ENCODE measurements around the gene HOXC11. TPM values are rescaled to one million over a fixed set of nuclear protein-coding genes. Genes with fewer than 3 reads are reported as not detected.
A peak's percentile ranks its signal among the peaks of the same experiment; 100 is the strongest.

HOXC11 gene
- total RNA-seq, 3 donors from 2014 or later (not counting 1 experiment from before 2014, with no cell fraction given), result not detected

DNA sequence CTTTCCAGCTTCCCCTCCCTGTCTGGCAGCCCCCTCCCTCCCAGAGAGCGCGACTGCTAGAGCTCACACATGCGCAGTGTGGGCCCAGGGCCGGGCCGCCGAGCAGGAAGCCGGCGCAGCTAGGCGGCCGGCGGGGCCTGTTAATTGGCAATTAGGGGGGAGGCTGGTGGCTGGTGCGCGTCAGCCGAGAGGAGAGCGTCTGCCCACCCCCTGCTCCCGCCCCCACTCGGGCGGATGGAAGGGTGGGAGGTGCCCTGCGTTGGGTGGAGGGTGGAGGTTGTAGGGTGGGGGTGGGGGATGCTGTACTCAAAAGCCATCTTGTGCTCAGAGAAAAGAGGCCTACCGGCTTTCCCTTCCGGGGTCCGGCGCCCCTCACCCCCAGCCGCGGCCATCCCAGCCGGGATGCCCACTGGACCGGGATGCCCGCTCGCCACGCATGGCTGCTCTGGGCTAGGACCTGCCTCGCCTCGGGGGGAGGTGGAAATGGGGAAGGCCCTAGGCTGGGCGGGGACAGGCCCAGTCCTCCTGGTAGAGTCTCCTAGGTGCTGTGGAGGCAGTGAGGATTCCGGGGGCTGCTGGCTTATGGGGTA is 45.0 kb downstream of the HOXC11 start:
- Histone ChIP-seq H3K4me3 (ENCODE audit: low read length) (peak overlapping the region; percentile 55), H3K9me3 (ENCODE audit: control insufficient read depth, insufficient read depth, low read length) (no peaks in the 10 kb centered on the region), H3K27me3 (ENCODE audit: control insufficient read depth, insufficient read depth, low read length) (peaks cover 56% of the 10 kb centered on the region), H3K4me1 (ENCODE audit: control insufficient read depth, insufficient read depth, low read length) (peaks cover 33% of the 10 kb centered on the region), H3K36me3 (ENCODE audit: control insufficient read depth, insufficient read depth, low read length) (no peaks in the 10 kb centered on the region), H3K27ac (ENCODE audit: low read length) (peak overlapping the region; percentile 65)
- TF ChIP-seq, protein P1, sequence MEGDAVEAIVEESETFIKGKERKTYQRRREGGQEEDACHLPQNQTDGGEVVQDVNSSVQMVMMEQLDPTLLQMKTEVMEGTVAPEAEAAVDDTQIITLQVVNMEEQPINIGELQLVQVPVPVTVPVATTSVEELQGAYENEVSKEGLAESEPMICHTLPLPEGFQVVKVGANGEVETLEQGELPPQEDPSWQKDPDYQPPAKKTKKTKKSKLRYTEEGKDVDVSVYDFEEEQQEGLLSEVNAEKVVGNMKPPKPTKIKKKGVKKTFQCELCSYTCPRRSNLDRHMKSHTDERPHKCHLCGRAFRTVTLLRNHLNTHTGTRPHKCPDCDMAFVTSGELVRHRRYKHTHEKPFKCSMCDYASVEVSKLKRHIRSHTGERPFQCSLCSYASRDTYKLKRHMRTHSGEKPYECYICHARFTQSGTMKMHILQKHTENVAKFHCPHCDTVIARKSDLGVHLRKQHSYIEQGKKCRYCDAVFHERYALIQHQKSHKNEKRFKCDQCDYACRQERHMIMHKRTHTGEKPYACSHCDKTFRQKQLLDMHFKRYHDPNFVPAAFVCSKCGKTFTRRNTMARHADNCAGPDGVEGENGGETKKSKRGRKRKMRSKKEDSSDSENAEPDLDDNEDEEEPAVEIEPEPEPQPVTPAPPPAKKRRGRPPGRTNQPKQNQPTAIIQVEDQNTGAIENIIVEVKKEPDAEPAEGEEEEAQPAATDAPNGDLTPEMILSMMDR (IDR thresholded peaks at IDR 0.05), result no peak
- Mint-ChIP-seq H3K9me3 (no peaks in the 10 kb centered on the region), H3K27me3 (ENCODE audit: low read depth in 2 of 2) (peaks cover 39 to 55% of the 10 kb centered on the region in 2 donors), H3K27ac (peak overlapping the region; percentile 23 to 89), H3K4me3 (peak overlapping the region; percentile 81), H3K36me3 (no peaks in the 10 kb centered on the region), H3K4me1 (peaks cover 14 to 37% of the 10 kb centered on the region in 2 donors)
- DNase-seq (peak; percentile 73 to 87), ATAC-seq (peak; percentile 89 to 95 (median 90))
- intact Hi-C loops (cut with micrococcal nuclease), result loop anchor here (2.0 to 10.0 kb wide), 2 partner anchors 15 to 267 kb away; partner anchors contain the start of genes CBX5, HNRNPA1 and HOXC5
- WGBS (ENCODE audit: insufficient coverage), result 2% methylated on average over 34 of the region's 34 CpGs

DNA sequence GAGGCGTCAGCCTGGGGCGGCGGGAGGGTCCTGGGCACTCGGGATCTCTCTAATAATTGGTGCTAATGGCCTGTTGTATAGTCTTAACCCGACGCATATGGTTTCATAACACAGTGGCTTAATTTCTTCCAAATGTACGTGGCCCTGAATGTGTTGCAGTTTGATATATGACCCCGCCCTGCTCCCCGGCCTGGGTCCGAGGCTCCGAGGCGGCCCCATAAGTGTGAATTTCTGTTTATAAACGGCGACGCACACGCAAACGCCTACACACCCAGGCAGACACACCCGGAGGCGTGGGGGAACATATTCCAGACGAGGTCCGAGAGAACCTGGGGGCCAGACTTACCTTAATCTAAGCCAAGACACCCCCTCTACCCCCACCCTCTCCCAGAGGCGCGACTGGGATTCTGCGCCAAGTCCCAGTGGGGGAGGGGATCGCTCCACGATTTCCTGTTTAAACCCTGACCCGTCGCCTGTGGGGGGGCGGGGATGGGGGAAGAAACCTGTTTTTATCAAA is 45.6 kb downstream of the HOXC11 start:
- peak overlapping the region in 1 of 2 donors; percentile 89 for H3K27ac Mint-ChIP-seq

DNA sequence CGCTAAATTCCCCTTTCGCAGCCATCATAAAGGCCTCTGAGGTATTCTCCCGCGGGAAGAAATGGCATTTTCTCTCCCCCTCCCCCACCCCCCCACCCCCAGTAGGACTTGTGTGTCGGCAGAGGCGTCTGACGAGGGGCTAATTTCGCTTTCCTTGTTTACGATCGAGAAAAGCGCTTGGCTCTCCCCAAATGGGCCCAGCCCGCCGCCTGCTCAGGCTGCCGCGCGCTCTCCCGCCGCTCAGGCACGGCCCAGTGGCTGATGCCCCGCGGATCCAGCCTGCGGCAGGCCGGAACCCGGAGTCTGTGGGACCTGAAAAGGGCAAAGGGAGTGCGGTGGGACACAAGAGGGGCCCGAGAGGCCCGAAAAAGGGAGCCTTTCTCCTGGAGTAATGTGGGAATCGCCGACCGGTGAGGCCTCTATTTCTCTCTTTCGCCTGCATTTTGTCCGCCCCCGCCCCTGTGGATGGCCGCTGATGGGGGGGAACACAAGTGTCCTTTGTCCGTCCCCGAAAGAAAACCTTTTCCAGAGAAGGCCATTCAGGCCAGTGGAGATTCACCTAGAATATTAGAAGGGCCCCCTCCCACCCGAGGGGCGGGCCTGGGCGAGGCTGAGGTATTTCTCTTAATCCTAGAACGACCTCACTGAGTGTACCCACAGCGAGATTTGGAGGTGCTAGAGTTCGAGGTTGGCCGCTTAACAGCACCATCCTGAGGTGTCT is 46.3 kb downstream of the HOXC11 start:
- no peak overlapping the region for H3K27ac ChIP-seq (ENCODE audit: low read length)
- Mint-ChIP-seq H3K9me3 (no peaks in the 10 kb centered on the region), H3K27me3 (ENCODE audit: low read depth in 2 of 2) (peaks cover 44 to 58% of the 10 kb centered on the region in 2 donors), H3K27ac (peak overlapping the region in 1 of 2 donors; percentile 37), H3K36me3 (no peaks in the 10 kb centered on the region), H3K4me3 (peak overlapping the region; percentile 61), H3K4me1 (peaks cover 14 to 33% of the 10 kb centered on the region in 2 donors)
- H3K9me3 ChIP-seq (ENCODE audit: control insufficient read depth, insufficient read depth, low read length), result no peaks in the 10 kb centered on the region
- peaks cover 32% of the 10 kb centered on the region for H3K4me1 ChIP-seq (ENCODE audit: control insufficient read depth, insufficient read depth, low read length)
- intact Hi-C loops (cut with micrococcal nuclease), result loop anchor here (10.0 kb wide), 1 partner anchor 266 kb away; the partner anchor contains the start of genes CBX5 and HNRNPA1
- no peaks in the 10 kb centered on the region for H3K36me3 ChIP-seq (ENCODE audit: control insufficient read depth, insufficient read depth, low read length)
- no peak for DNase-seq
- 40% methylated on average over 37 of the region's 43 CpGs for WGBS (ENCODE audit: insufficient coverage)
- TF ChIP-seq, protein P1 (IDR thresholded peaks at IDR 0.05), result no peak
- no peak for ATAC-seq
- H3K27me3 ChIP-seq (ENCODE audit: control insufficient read depth, insufficient read depth, low read length), result peaks cover 55% of the 10 kb centered on the region
- H3K4me3 ChIP-seq (ENCODE audit: low read length), result no peak overlapping the region

More for the DNA sequence above, 45.6 kb downstream of the HOXC11 start:
- peaks cover 33% of the 10 kb centered on the region for H3K4me1 ChIP-seq (ENCODE audit: control insufficient read depth, insufficient read depth, low read length)
- H3K36me3 ChIP-seq (ENCODE audit: control insufficient read depth, insufficient read depth, low read length), result no peaks in the 10 kb centered on the region
- H3K36me3 Mint-ChIP-seq, result no peaks in the 10 kb centered on the region
- H3K4me3 Mint-ChIP-seq, result peak overlapping the region; percentile 81
- DNase-seq (no peak), ATAC-seq (no peak)
- H3K27me3 ChIP-seq (ENCODE audit: control insufficient read depth, insufficient read depth, low read length), result peaks cover 55% of the 10 kb centered on the region
- intact Hi-C loops (cut with micrococcal nuclease), result loop anchor here (10.0 kb wide), 1 partner anchor 266 kb away; the partner anchor contains the start of genes CBX5 and HNRNPA1
- H3K27ac ChIP-seq (ENCODE audit: low read length), result peak overlapping the region; percentile 65
- WGBS (ENCODE audit: insufficient coverage), result 40% methylated on average over 27 of the region's 29 CpGs
- H3K4me1 Mint-ChIP-seq, result peaks cover 14 to 37% of the 10 kb centered on the region in 2 donors
- H3K9me3 Mint-ChIP-seq, result no peaks in the 10 kb centered on the region
- H3K27me3 Mint-ChIP-seq (ENCODE audit: low read depth in 2 of 2), result peaks cover 39 to 55% of the 10 kb centered on the region in 2 donors
- H3K9me3 ChIP-seq (ENCODE audit: control insufficient read depth, insufficient read depth, low read length), result no peaks in the 10 kb centered on the region
- TF ChIP-seq, protein P1 (IDR thresholded peaks at IDR 0.05), result no peak
- peak overlapping the region; percentile 55 for H3K4me3 ChIP-seq (ENCODE audit: low read length)

All from natural killer cell (primary cell).